H9 (cell line): Measurements from ENCODE around the gene RAD54L. TPM values are rescaled to one million over a fixed set of nuclear protein-coding genes. Genes with fewer than 3 reads are reported as not detected.

Source experiments
- DNase-seq: peaks from one replicate; pipeline ENCODE4 v3.0.0-alpha.2; 2017
- H2AFZ ChIP-seq: one replicate; pipeline ENCODE4 v1.6.1; 2013; ENCODE audit warnings: mild to moderate bottlenecking, low read length, control low read depth, moderate library complexity
- H2AK5ac ChIP-seq: 2 replicates; pipeline ENCODE4 v1.6.1; 2013; ENCODE audit warnings: low read length, control low read depth, mixed read lengths; ENCODE audit not compliant: insufficient read length
- H2BK120ac ChIP-seq: one replicate; pipeline ENCODE4 v1.6.1; 2013; ENCODE audit warnings: low read depth, mild to moderate bottlenecking, low read length, control low read depth, inconsistent platforms; ENCODE audit not compliant: poor library complexity, severe bottlenecking
- H2BK12ac ChIP-seq: 2 replicates; pipeline ENCODE4 v1.6.1; 2013; ENCODE audit warnings: low read length, control low read depth, mixed read lengths, low read depth; ENCODE audit not compliant: insufficient read length
- H2BK15ac ChIP-seq: 2 replicates; pipeline ENCODE4 v1.6.1; 2013; ENCODE audit warnings: low read depth, low read length, control low read depth
- H2BK20ac ChIP-seq: one replicate; pipeline ENCODE4 v1.6.1; 2013; ENCODE audit warnings: low read depth, mild to moderate bottlenecking, low read length, control low read depth, inconsistent platforms; ENCODE audit not compliant: poor library complexity, severe bottlenecking
- H2BK5ac ChIP-seq: 2 replicates; pipeline ENCODE4 v1.6.1; 2013; ENCODE audit warnings: low read length, control low read depth, mixed read lengths; ENCODE audit not compliant: insufficient read length
- H3K14ac ChIP-seq: 2 replicates; pipeline ENCODE4 v1.6.1; 2013; ENCODE audit warnings: low read length, control low read depth; ENCODE audit not compliant: insufficient read depth
- H3K18ac ChIP-seq: 2 replicates; pipeline ENCODE4 v1.6.1; 2013; ENCODE audit warnings: low read depth, mild to moderate bottlenecking, mixed read lengths, low read length, control low read depth; ENCODE audit not compliant: insufficient read length
- H3K23ac ChIP-seq: 2 replicates; pipeline ENCODE4 v1.6.1; 2013; ENCODE audit warnings: low read length, control low read depth, mixed read lengths, low read depth; ENCODE audit not compliant: insufficient read length
- H3K23me2 ChIP-seq: 2 replicates; pipeline ENCODE4 v1.6.1; 2013; ENCODE audit warnings: low read depth, mild to moderate bottlenecking, mixed read lengths, low read length, control low read depth; ENCODE audit not compliant: insufficient read length, poor library complexity, severe bottlenecking
- H3K27ac ChIP-seq: 2 replicates; pipeline ENCODE4 v1.5.1; 2013; ENCODE audit warnings: low read length, control low read depth, mixed read lengths, low read depth; ENCODE audit not compliant: insufficient read length
- H3K27me3 ChIP-seq: 2 replicates; pipeline ENCODE4 v1.6.1; 2013; ENCODE audit warnings: low read length, control low read depth, inconsistent platforms; ENCODE audit not compliant: insufficient read depth
- H3K4ac ChIP-seq: 2 replicates; pipeline ENCODE4 v1.6.1; 2013; ENCODE audit warnings: low read depth, mild to moderate bottlenecking, control low read depth, inconsistent platforms, low read length, moderate library complexity
- H3K4me1 ChIP-seq: 2 replicates; pipeline ENCODE4 v1.6.1; 2013; ENCODE audit warnings: low read length, control low read depth, inconsistent platforms; ENCODE audit not compliant: insufficient read depth
- H3K4me2 ChIP-seq: 2 replicates; pipeline ENCODE4 v1.6.1; 2013; ENCODE audit warnings: low read length, control low read depth, mixed read lengths; ENCODE audit not compliant: insufficient read length, insufficient read depth
- H3K56ac ChIP-seq: 2 replicates; pipeline ENCODE4 v1.6.1; 2013; ENCODE audit warnings: low read depth, mild to moderate bottlenecking, mixed read lengths, low read length, control low read depth; ENCODE audit not compliant: insufficient read length
- H3K79me1 ChIP-seq: 2 replicates; pipeline ENCODE4 v1.6.1; 2013; ENCODE audit warnings: low read depth, mild to moderate bottlenecking, moderate library complexity, low read length, control low read depth, inconsistent platforms; ENCODE audit not compliant: insufficient read depth, poor library complexity, severe bottlenecking
- H3K79me2 ChIP-seq: 2 replicates; pipeline ENCODE4 v1.6.1; 2013; ENCODE audit warnings: low read length, control low read depth, inconsistent platforms; ENCODE audit not compliant: insufficient read depth
- H3K9ac ChIP-seq: 2 replicates; pipeline ENCODE4 v1.6.1; 2013; ENCODE audit warnings: low read length, control low read depth, mixed read lengths; ENCODE audit not compliant: insufficient read length; ENCODE audit errors: extremely low read depth
- H3K9me3 ChIP-seq: one replicate; pipeline ENCODE4 v1.6.1; 2013; ENCODE audit warnings: low read depth, low read length, inconsistent platforms; ENCODE audit not compliant: control insufficient read depth
- H3T11ph ChIP-seq: one replicate; pipeline ENCODE4 v1.6.1; 2013; ENCODE audit warnings: mild to moderate bottlenecking, low read length, control low read depth, inconsistent platforms
- H4K20me1 ChIP-seq: one replicate; pipeline ENCODE4 v1.6.1; 2013; ENCODE audit not compliant: control insufficient read depth, insufficient read length, insufficient read depth
- H4K5ac ChIP-seq: 2 replicates; pipeline ENCODE4 v1.6.1; 2013; ENCODE audit warnings: low read depth, mild to moderate bottlenecking, mixed read lengths, low read length, control low read depth; ENCODE audit not compliant: insufficient read length
- H4K8ac ChIP-seq: replicated peaks from 2 replicates; pipeline ENCODE4 v1.6.1; 2013; ENCODE audit warnings: low read length, control low read depth, mixed read lengths, low read depth; ENCODE audit not compliant: insufficient read length
- H4K91ac ChIP-seq: 2 replicates; pipeline ENCODE4 v1.6.1; 2013; ENCODE audit warnings: low read depth, mild to moderate bottlenecking, moderate library complexity, mixed read lengths, low read length, control low read depth; ENCODE audit not compliant: insufficient read length
- H3K27ac Mint-ChIP-seq, 3 experiments: 2 replicates in 2 of 3; 3 replicates in 1 of 3; pipeline ENCODE4 v1.8.0; 2020 to 2021; ENCODE audit warnings: mixed read lengths in 3 of 3, mild to moderate bottlenecking in 1 of 3, moderate library complexity in 1 of 3
- H3K27me3 Mint-ChIP-seq: 2 replicates; pipeline ENCODE4 v1.8.0; 2021; ENCODE audit warnings: low read depth, mild to moderate bottlenecking, moderate library complexity, mixed read lengths
- H3K36me3 Mint-ChIP-seq, 3 experiments: 2 replicates in 2 of 3; 3 replicates in 1 of 3; pipeline ENCODE4 v1.8.0; 2020 to 2021; ENCODE audit warnings: low read depth in 3 of 3, mixed read lengths in 3 of 3; ENCODE audit not compliant: insufficient read depth in 1 of 3
- H3K4me1 Mint-ChIP-seq, 2 experiments: 2 replicates each; pipeline ENCODE4 v1.8.0; 2020; ENCODE audit warnings: mixed read lengths in 2 of 2
- H3K4me3 Mint-ChIP-seq, 2 experiments: 2 replicates in 1 of 2; 3 replicates in 1 of 2; pipeline ENCODE4 v1.8.0; 2020 to 2021; ENCODE audit warnings: mild to moderate bottlenecking in 2 of 2, mixed read lengths in 2 of 2, moderate library complexity in 1 of 2
- H3K9me3 Mint-ChIP-seq, 2 experiments: 2 replicates in 1 of 2; 3 replicates in 1 of 2; pipeline ENCODE4 v1.8.0; 2020; ENCODE audit warnings: mild to moderate bottlenecking in 2 of 2, mixed read lengths in 2 of 2, moderate library complexity in 1 of 2
- WGBS: extraction: QIAGEN DNeasy Blood & Tissue Kit; methylation state at CpG from one replicate; pipeline ENCODE4 v1.1.7; 2013; ENCODE audit warnings: missing lambda C conversion rate, low lambda C conversion rate, mixed read lengths; ENCODE audit not compliant: insufficient read length; ENCODE audit errors: extremely low coverage; 5-methylcytosine and 5-hydroxymethylcytosine counted together
- total RNA-seq: library from RNA; stranded (reverse); gene quantifications from 2 replicates; pipeline ENCODE4 v1.2.1, GENCODE V29; 2021
- TF ChIP-seq, protein P1 (sequence below): fragments of 200-600 bp; sonication (generic); conservative IDR thresholded peaks from 3 replicates; pipeline ENCODE4 v1.8.0; 2021; ENCODE audit warnings: antibody characterized with exemption, mild to moderate bottlenecking

Gene RAD54L
- total RNA-seq, 1 experiment from 2014 or later = 43.4 TPM

DNA sequence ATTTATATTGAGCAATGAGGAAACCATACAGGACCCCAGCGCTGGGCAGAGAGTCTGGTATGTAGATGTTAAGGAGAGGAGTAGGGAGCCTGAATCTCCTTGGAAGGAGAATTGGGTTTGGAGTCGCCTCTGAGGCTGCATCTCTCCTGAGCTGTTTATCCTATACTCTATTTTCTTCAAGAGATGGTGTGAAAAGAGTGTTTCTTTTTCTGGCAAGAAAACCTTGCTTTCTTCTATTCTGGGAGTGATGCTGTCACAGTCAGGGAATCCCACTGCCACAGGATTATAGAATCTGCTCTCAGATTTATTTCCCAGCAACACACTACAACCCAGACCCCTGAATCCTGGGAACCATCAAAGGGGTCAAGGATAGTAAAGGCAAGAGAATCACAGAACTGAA lies 41.2 kb upstream of the RAD54L start:
- no peak overlapping the region for H2BK15ac ChIP-seq
- H3K27me3 Mint-ChIP-seq = peaks cover 2% of the 10 kb centered on the region
- H2AFZ ChIP-seq = no peak overlapping the region
- no peak overlapping the region for H3K4me3 Mint-ChIP-seq
- H4K91ac ChIP-seq = no peak overlapping the region
- no peak overlapping the region for H3K4me2 ChIP-seq
- H2AK5ac ChIP-seq = no peak overlapping the region
- H4K8ac ChIP-seq = no peak overlapping the region
- H3K27me3 ChIP-seq = no peaks in the 10 kb centered on the region
- peaks cover 15% of the 10 kb centered on the region for H3K23me2 ChIP-seq
- no peaks in the 10 kb centered on the region for H3K79me1 ChIP-seq
- no peak overlapping the region for H3K23ac ChIP-seq
- DNase-seq = no peak
- H3K9ac ChIP-seq = no peak overlapping the region
- H3K18ac ChIP-seq = no peak overlapping the region
- H3K27ac Mint-ChIP-seq = no peak overlapping the region
- H2BK120ac ChIP-seq = no peak overlapping the region
- H3K9me3 Mint-ChIP-seq = no peaks in the 10 kb centered on the region
- H3T11ph ChIP-seq = no peak overlapping the region
- no peaks in the 10 kb centered on the region for H3K9me3 ChIP-seq
- WGBS = no CpG with 5 or more reads among the region's 2 CpGs
- no peaks in the 10 kb centered on the region for H3K79me2 ChIP-seq
- no peak overlapping the region for H4K5ac ChIP-seq
- H3K56ac ChIP-seq = no peak overlapping the region
- peaks cover 0 to 2% (median 2%) of the 10 kb centered on the region in 3 experiments; a peak in 3 of 7 replicates for H3K36me3 Mint-ChIP-seq
- no peak overlapping the region for H3K27ac ChIP-seq
- no peak overlapping the region for H2BK5ac ChIP-seq
- no peak overlapping the region for H2BK20ac ChIP-seq
- no peak overlapping the region for H3K4ac ChIP-seq
- no peaks in the 10 kb centered on the region for H3K4me1 ChIP-seq
- no peaks in the 10 kb centered on the region for H4K20me1 ChIP-seq
- no peak overlapping the region for H2BK12ac ChIP-seq
- H3K14ac ChIP-seq = no peak overlapping the region
- TF ChIP-seq, protein P1, sequence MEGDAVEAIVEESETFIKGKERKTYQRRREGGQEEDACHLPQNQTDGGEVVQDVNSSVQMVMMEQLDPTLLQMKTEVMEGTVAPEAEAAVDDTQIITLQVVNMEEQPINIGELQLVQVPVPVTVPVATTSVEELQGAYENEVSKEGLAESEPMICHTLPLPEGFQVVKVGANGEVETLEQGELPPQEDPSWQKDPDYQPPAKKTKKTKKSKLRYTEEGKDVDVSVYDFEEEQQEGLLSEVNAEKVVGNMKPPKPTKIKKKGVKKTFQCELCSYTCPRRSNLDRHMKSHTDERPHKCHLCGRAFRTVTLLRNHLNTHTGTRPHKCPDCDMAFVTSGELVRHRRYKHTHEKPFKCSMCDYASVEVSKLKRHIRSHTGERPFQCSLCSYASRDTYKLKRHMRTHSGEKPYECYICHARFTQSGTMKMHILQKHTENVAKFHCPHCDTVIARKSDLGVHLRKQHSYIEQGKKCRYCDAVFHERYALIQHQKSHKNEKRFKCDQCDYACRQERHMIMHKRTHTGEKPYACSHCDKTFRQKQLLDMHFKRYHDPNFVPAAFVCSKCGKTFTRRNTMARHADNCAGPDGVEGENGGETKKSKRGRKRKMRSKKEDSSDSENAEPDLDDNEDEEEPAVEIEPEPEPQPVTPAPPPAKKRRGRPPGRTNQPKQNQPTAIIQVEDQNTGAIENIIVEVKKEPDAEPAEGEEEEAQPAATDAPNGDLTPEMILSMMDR = no peak
- H3K4me1 Mint-ChIP-seq = peaks cover 16 to 22% of the 10 kb centered on the region in 2 experiments
